ENCODE data around the gene TVP23A.

GRCh38 chr16:10828851-10829366 lies 10.3 kb upstream of the TVP23A start:
- TF ChIP-seq, protein P1, sequence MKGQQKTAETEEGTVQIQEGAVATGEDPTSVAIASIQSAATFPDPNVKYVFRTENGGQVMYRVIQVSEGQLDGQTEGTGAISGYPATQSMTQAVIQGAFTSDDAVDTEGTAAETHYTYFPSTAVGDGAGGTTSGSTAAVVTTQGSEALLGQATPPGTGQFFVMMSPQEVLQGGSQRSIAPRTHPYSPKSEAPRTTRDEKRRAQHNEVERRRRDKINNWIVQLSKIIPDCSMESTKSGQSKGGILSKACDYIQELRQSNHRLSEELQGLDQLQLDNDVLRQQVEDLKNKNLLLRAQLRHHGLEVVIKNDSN (IDR thresholded peaks at IDR 0.05) = no peak
- TF ChIP-seq YY1 (IDR thresholded peaks at IDR 0.05; ENCODE audit: low read depth) (peak; percentile 57; the same call in 1 of the 2 replicates), CREB1 (IDR thresholded peaks at IDR 0.05; ENCODE audit: low read depth) (no peak), ZBTB7A (IDR thresholded peaks at IDR 0.05; ENCODE audit: low read depth) (no peak; the same call in 1 of the 2 replicates), TCF12 (IDR thresholded peaks at IDR 0.05; ENCODE audit: low read depth) (peak; percentile 76), MAX (IDR thresholded peaks at IDR 0.05) (peak; percentile 73), CEBPB (IDR thresholded peaks at IDR 0.05) (no peak), NFIC (IDR thresholded peaks at IDR 0.05) (peak; percentile 98), FOXM1 (IDR thresholded peaks at IDR 0.05; ENCODE audit: borderline replicate concordance, low read depth) (no peak), TEAD4 (IDR thresholded peaks at IDR 0.05) (0 out of 2 replicates have a peak, but pooled peaks have one; percentile 17)
- TF ChIP-seq, protein P2, sequence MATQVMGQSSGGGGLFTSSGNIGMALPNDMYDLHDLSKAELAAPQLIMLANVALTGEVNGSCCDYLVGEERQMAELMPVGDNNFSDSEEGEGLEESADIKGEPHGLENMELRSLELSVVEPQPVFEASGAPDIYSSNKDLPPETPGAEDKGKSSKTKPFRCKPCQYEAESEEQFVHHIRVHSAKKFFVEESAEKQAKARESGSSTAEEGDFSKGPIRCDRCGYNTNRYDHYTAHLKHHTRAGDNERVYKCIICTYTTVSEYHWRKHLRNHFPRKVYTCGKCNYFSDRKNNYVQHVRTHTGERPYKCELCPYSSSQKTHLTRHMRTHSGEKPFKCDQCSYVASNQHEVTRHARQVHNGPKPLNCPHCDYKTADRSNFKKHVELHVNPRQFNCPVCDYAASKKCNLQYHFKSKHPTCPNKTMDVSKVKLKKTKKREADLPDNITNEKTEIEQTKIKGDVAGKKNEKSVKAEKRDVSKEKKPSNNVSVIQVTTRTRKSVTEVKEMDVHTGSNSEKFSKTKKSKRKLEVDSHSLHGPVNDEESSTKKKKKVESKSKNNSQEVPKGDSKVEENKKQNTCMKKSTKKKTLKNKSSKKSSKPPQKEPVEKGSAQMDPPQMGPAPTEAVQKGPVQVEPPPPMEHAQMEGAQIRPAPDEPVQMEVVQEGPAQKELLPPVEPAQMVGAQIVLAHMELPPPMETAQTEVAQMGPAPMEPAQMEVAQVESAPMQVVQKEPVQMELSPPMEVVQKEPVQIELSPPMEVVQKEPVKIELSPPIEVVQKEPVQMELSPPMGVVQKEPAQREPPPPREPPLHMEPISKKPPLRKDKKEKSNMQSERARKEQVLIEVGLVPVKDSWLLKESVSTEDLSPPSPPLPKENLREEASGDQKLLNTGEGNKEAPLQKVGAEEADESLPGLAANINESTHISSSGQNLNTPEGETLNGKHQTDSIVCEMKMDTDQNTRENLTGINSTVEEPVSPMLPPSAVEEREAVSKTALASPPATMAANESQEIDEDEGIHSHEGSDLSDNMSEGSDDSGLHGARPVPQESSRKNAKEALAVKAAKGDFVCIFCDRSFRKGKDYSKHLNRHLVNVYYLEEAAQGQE (IDR thresholded peaks at IDR 0.05; ENCODE audit: low read depth) = no peak
